ENCODE measurements around the gene FAM131B. TPM values are rescaled to one million over a fixed set of nuclear protein-coding genes. Genes with fewer than 3 reads are reported as not detected.
A peak's percentile ranks its signal among the peaks of the same experiment; 100 is the strongest.

FAM131B gene
- total and polyA plus RNA-seq, 8 donors, result 0.60 to 2.3 (median 1.6) TPM

DNA sequence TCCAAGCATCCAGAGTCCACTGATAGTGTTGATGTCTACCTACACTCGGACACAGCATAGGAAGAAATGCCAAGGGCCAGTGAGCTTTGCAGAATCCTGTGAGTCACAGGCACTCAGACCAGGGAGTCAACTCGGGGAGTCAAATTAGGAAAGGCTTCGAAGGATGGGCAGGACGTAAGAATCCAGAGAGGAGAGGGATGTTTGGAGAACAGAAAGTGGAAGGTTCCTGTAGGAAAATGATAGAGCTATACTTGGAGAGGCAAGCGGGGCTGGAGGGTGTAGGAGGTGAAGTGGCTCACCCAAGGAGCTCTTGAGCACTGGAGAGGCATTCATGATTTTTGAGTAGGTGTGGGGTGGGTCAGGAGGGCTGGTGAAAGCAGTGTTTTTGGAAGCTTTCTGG lies 21.6 kb upstream of the FAM131B start:
- peaks cover 24 to 79% of the 10 kb centered on the region in 2 donors for H3K4me1 ChIP-seq
- peak; percentile 1 for ATAC-seq
- H3K9me3 ChIP-seq, result no peaks in the 10 kb centered on the region
- H3K27ac ChIP-seq, result peak overlapping the region; percentile 97 to 100
- peak overlapping the region; percentile 10 to 98 for H3K4me3 ChIP-seq
- H3K36me3 ChIP-seq, result peaks cover 0 to 46% of the 10 kb centered on the region in 2 donors
- no peak for DNase-seq
- intact Hi-C loops (cut with DNase I), result no loop called here
- no peaks in the 10 kb centered on the region for H3K27me3 ChIP-seq
- TF ChIP-seq, protein P1, sequence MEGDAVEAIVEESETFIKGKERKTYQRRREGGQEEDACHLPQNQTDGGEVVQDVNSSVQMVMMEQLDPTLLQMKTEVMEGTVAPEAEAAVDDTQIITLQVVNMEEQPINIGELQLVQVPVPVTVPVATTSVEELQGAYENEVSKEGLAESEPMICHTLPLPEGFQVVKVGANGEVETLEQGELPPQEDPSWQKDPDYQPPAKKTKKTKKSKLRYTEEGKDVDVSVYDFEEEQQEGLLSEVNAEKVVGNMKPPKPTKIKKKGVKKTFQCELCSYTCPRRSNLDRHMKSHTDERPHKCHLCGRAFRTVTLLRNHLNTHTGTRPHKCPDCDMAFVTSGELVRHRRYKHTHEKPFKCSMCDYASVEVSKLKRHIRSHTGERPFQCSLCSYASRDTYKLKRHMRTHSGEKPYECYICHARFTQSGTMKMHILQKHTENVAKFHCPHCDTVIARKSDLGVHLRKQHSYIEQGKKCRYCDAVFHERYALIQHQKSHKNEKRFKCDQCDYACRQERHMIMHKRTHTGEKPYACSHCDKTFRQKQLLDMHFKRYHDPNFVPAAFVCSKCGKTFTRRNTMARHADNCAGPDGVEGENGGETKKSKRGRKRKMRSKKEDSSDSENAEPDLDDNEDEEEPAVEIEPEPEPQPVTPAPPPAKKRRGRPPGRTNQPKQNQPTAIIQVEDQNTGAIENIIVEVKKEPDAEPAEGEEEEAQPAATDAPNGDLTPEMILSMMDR (IDR thresholded peaks at IDR 0.05), result no peak

DNA sequence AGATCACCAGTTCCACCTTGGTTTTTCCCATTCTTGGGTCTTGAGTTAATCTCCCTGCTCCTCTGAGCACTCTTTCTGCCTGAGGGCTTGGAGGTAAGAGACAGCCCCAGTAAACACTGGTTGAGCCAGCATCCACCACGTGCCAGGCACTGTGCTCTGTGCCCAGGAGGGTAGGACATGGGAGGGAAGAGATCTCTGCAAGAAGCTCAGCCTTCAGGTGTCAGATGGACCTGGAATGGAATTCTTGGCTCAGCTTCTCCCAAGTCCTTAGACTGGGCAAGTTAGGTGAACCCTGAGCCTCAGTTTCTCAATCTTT lies 21.1 kb upstream of the FAM131B start:
- Histone ChIP-seq H3K27ac (peak overlapping the region; percentile 97 to 100), H3K36me3 (peaks cover 0 to 40% of the 10 kb centered on the region in 2 donors), H3K4me1 (peaks cover 26 to 79% of the 10 kb centered on the region in 2 donors), H3K9me3 (no peaks in the 10 kb centered on the region), H3K27me3 (no peaks in the 10 kb centered on the region), H3K4me3 (peak overlapping the region; percentile 10 to 98)
- TF ChIP-seq, protein P1 (IDR thresholded peaks at IDR 0.05), result no peak
- no peak for DNase-seq
- intact Hi-C loops (cut with DNase I), result no loop called here
- no peak for ATAC-seq

DNA sequence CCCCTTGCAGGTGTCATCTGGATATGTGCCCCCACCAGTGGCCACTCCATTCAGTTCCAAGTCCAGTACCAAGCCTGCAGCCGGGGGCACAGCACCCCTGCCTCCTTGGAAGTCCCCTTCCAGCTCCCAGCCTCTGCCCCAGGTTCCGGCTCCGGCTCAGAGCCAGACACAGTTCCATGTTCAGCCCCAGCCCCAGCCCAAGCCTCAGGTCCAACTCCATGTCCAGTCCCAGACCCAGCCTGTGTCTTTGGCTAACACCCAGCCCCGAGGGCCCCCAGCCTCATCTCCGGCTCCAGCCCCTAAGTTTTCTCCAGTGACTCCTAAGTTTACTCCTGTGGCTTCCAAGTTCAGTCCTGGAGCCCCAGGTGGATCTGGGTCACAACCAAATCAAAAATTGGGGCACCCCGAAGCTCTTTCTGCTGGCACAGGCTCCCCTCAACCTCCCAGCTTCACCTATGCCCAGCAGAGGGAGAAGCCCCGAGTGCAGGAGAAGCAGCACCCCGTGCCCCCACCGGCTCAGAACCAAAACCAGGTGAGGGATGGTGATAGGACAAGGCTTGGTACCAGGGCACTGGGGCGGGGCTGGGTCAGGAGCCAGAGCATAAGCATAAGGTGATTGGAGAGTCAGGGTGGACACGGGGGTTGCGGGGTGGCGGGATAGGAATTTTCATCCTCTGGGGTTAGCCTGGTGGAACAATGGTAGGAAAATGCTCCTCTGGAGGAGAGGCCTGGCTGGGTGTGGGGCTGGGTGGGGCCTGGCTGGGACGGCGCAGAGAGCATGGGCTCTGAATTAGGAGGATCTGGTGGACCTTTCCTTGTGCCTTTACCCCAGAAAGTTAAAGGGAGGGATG lies 20.5 kb upstream of the FAM131B start:
- Histone ChIP-seq H3K4me3 (peak overlapping the region; percentile 92 to 98), H3K27me3 (no peaks in the 10 kb centered on the region), H3K27ac (peak overlapping the region; percentile 97 to 100), H3K4me1 (peaks cover 26 to 79% of the 10 kb centered on the region in 2 donors), H3K9me3 (no peaks in the 10 kb centered on the region), H3K36me3 (peaks cover 0 to 35% of the 10 kb centered on the region in 2 donors)
- DNase-seq, result peak in 1 of 4 donors; percentile 81
- intact Hi-C loops (cut with DNase I), result no loop called here
- ATAC-seq, result no peak
- TF ChIP-seq, protein P1 (IDR thresholded peaks at IDR 0.05), result no peak

DNA sequence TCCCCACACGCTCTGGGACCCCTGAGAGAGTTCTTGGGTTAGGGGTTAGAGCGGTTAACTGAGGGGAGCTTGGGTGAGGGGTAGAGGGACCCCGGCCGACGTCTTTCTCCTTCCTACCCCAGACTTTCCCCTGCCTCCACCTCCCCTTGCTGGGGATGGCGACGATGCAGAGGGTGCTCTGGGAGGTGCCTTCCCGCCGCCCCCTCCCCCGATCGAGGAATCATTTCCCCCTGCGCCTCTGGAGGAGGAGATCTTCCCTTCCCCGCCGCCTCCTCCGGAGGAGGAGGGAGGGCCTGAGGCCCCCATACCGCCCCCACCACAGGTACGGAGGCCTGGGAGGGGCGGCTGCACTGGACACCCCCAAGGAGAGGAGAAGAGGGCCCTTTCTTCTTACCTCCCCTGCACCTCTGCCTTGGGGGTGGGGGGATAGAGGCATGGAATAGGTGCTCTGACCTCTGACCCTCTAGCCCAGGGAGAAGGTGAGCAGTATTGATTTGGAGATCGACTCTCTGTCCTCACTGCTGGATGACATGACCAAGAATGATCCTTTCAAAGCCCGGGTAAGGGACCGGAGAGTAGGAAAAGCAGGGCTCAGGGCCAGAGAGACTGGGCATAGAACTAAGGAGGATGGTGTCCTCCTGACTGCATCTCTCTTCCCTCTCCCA lies 19.7 kb upstream of the FAM131B start:
- Histone ChIP-seq H3K9me3 (no peaks in the 10 kb centered on the region), H3K4me1 (peaks cover 26 to 78% of the 10 kb centered on the region in 2 donors), H3K27me3 (no peaks in the 10 kb centered on the region), H3K4me3 (peak overlapping the region; percentile 92 to 98), H3K36me3 (peaks cover 0 to 27% of the 10 kb centered on the region in 2 donors), H3K27ac (peak overlapping the region; percentile 97 to 100)
- TF ChIP-seq, protein P1 (IDR thresholded peaks at IDR 0.05), result no peak
- peak in 2 of 4 donors; percentile 37 to 73 for DNase-seq
- ATAC-seq, result no peak
- intact Hi-C loops (cut with DNase I), result no loop called here

Measured in left lung (tissue), 10 donors.